NCI-H2107 treated with DMSO at 0.1 percent for 48 hours (cell line): ENCODE data around the gene IFT20.
"Not testable (repeated sequence)": the region's sequence is repeated elsewhere in the genome, so short reads cannot be mapped to it uniquely, and the experiment has no call there.

Experiments
- DNase-seq: peaks from one replicate; lab custom pipeline; 2025; ENCODE audit not compliant: unreplicated experiment; lab: John Stamatoyannopoulos, UW

IFT20 gene

DNA sequence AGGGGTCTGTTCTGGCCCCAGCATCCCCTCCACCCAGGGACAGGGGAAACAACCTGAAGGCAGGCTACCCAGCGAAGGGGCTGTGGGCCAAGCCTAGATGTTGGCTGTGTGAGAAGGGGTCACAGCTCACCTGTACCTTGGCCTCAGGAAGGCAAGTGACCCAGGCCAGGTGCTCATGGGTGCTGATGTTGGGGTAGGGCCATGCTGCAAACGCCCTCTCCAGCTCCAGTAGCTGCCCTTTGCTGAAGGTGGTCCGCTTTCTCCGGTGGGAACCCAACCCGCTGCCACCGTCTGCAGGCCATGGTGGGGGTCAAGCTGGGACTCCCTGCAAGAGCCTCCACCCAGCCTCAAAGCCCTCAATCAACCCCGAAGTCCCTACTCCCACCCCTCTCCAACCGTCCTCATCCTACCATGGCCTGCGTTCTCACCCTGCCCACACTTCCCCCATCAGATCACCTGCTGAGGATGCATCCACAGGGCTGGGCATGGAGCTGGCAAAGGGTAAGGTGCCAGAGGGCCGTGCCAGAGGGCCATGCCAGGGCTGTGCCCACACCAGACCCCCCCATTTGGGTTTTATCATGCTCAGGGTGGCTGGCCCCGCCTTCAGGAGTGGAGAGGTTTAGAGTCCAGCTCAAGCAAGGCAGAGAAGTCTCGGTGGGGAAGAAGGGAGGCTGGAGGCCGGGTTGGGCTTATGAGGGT is 29.5 kb upstream of the IFT20 start, which contains the start of gene SEBOX:
Gene SEBOX (minus strand): TSS at position 535 of the 699 bp plus-strand sequence. CDS start 48 bp downstream, at position 487.
- no peak for DNase-seq

GRCh38 chr17:28363776-28364650 is 28.7 kb upstream of the IFT20 start:
- no peak for DNase-seq

- no peak for DNase-seq
These were observed 27.9 kb upstream of the IFT20 start for GRCh38 chr17:28363186-28363585.

DNA sequence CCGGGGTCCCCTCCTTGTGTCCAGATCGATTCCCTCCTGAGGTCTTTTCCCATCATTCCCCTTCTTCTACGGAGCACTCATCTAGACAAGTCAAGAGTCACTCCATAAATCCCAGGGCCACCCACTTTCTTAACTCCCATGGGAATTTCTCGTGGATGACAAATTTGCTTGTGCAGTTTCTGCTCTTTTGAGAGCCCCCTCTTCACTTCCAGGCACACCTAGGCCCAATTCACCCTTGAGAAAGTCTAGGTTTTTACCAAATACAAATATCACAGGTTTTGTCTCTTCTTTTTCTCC is 22.6 kb upstream of the IFT20 start:
- DNase-seq = no peak

GRCh38 chr17:28357061-28357900 is 22.0 kb upstream of the IFT20 start, which contains the start of gene POLDIP2:
POLDIP2 (minus strand) TSS chr17:28357527; CDS start chr17:28357448, 79 bp downstream.
- DNase-seq = peak; percentile 73

DNA sequence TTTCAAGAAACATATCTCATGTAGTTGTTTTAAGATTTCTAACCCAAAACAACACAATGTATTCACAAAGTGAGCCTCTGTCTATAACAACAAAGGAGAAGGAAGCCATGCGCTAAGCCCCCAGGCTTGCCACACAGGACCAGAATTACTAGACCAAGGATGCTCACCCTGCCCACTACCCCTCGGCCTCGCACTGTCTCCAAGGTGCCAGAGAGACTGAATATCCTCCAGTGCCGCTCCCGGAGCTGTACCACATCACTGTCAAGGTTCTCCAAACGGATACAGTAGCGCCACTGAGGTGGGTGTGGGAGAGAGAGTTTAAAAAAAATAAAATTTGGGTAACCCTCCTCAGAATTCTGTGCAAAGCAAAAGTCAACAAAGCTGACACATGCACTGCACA is 15.0 kb upstream of the IFT20 start:
- DNase-seq = no peak

DNA sequence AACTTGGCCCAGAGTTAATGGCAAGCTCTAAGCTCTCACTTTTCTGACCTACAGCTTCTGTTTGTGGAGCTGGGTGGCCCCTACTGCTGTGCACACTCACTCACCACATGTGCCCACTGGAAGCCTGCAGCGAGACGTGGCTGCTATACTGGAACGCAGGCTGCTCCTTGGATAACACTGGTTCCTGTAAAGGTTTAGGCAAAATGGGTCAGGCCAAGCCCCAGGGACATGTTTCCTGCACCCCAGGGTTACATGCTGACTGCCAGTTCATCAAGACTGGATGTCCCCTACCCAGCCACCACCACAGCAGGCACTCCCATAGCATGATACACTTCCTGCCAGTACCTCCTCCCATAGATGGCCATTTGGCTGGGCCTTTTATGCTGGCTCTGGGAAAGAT is 13.7 kb upstream of the IFT20 start:
- no peak for DNase-seq

- no peak for DNase-seq
These were observed 12.1 kb upstream of the IFT20 start for GRCh38 chr17:28347261-28347891.

GRCh38 chr17:28346746-28347246 is 11.5 kb upstream of the IFT20 start:
- DNase-seq = no peak

DNA sequence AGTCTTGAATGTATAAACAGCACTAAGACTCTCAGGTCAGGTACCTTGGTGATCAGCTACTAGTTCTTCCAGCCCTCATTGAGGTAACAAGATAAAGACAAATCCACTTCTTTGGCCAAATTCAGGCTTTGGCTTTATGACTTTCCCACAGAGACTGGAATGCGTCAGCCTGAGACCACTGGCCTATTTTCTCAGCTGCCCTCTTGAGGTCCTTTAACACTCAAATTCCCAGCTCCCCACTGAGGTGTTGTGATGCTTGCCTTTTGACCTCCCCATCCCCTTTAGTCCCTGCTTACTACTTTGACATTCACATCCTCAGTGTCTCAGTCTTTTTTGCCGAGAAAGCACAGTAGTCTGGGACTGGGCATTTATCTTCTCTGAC is 10.9 kb upstream of the IFT20 start:
- no peak for DNase-seq

- peak; percentile 24 for DNase-seq
These were observed 10.3 kb upstream of the IFT20 start for GRCh38 chr17:28345419-28346198.

GRCh38 chr17:28344435-28344901 is 9.2 kb upstream of the IFT20 start:
- no peak for DNase-seq

DNA sequence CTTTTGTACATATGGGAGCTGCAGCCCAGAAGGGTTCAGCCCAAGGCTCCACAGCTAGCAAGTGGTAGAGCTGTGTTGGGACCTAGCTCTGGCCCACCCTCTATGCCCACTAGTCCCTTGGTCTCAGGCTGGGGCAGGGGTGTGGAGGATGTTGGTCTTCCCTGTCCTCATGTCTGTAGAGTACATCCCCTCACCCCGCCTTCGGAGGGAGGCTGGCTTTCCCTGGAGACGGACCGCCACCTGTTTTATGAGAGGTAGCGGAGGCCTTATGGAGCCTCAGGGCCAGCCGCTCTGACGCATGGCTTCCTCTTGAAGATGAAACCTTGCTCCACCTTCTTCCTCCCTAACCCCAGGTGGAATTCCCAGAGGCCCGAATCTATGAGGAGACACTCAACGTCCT is 8.7 kb upstream of the IFT20 start:
- DNase-seq = no peak

GRCh38 chr17:28343491-28343932 is 8.2 kb upstream of the IFT20 start:
- DNase-seq = no peak

DNA sequence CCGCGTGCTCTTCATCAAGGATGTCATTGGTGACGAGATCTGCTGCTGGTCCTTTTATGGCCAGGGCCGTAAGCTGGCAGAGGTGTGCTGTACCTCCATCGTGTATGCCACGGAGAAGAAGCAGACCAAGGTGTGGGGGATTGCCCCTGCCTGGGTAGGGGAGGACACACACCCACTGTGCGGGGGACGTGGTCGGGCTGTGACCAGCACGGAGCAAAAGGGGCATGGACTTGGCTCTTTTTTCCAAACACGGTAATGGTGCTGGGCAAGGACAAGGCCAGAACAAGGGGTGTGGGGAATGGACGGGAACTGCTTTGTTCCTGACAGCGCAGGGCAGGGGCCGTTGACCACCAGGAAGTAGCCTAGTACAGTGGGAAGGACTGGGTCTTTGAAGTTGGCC is 7.0 kb upstream of the IFT20 start:
- DNase-seq = no peak

- no peak for DNase-seq
These were observed 6.2 kb upstream of the IFT20 start for GRCh38 chr17:28341516-28341915.

GRCh38 chr17:28340374-28340773 is 5.1 kb upstream of the IFT20 start:
- no peak for DNase-seq

- no peak for DNase-seq
These were observed 4.2 kb upstream of the IFT20 start for GRCh38 chr17:28339431-28339830.

DNA sequence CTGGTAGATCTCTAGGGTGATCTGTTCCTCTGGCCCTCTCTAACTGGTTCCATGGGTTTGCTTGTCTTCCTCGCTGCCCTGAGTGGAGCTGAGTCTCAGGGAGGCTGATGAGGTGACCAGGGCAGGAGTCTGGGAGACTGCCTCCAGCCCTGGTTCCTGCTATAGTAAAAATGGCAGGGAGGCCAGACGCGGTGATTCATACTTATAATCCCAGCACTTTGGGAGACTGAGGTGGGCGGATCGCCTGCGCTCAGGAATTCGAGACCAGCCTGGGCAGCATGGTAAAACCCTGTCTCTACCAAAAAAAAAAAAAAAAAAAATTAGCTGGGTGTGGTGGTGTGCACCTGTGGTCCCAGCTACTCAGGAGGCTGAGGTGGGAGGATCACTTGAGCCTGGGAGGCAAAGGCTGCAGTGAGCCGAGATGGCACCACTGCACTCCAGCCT is 3.5 kb upstream of the IFT20 start:
- not testable (repeated sequence) for DNase-seq
